Medulla oblongata (tissue), 1 donor: ENCODE data around the gene MAP4K4.

Experiments used
- DNase-seq: peaks from one replicate; pipeline ENCODE4 v3.0.0-alpha.2; 2015; ENCODE audit errors: extremely low spot score

The MAP4K4 gene

DNA sequence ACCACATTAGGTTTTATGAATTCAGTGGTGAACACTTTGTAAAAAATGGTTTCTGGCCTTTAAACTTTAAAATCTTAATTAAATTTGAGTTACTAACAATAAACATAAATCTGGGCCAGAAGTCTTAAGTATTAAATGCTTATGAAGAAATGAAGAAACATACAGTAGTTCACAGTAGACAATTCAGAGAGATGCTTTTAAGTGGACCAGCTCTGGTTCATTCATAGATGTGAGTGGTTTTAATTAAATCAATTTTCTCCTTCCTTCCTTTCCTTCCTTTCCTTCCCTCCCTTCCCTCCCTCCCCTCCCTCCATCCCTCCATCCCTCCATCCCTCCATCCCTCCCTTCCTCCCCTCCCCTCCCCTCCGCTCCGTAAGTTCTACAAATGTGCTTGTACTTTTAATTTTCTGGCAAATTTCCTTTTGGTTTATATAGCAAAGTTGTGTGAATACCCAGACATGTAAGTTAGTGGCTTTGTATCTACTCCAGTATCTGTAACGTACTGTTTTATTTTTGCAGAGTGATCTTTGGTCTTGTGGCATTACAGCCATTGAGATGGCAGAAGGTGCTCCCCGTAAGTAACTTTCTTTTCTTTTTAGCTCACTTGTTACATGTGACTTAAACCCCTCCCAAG lies 136.5 kb downstream of the MAP4K4 start:
- DNase-seq, result no peak

GRCh38 chr2:101837354-101837753 lies 139.8 kb downstream of the MAP4K4 start:
- no peak for DNase-seq

DNA sequence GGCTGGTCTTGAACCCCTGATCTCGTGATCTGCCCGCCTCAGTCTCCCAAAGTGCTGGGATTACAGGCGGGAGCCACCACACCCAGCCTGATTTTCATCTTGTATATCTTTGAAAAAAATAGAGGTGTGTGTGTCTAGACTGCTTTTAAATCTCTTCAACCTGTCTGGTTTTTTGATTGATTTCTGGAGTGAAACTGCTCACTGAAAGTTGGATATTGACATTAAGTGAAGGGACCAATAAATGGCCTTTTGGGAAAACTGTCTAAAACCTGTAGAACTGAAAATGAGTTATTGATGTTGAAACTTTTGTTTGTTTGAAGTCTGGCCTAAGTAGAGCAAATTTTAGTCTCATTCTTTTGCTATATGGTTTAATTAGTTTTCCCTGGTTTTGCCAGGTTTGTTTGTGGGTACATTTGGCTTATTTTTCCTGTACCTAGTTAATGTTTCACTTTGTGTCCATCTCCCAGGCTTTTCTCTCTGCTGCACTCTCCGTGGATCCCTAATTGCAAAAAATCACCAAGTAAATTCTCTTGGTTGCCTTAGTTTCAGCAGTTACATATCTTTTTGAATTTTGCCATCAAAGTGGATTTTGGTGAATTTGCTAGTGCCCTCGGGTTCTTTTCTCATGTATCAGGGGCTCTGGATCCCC lies 144.3 kb downstream of the MAP4K4 start:
- no peak for DNase-seq

DNA sequence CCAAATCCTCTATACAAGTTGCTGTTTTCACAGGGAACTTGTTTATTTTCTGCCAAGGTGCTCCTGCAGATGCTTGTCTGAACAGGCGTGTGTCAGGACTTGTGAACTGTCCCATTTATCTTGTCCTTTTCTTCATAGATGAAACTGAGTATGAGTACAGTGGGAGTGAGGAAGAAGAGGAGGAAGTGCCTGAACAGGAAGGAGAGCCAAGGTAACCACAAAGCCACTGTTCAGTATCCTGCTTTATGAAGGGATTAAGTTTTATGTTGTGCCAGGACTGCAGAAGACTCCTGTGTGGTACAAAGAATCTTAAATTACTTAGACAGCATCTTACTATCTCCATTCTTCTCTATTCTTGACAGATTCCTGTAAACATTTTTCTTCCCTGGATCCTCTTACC lies 145.0 kb downstream of the MAP4K4 start:
- DNase-seq, result no peak

- no peak for DNase-seq
Measured at GRCh38 chr2:101843048-101843447, 145.5 kb downstream of the MAP4K4 start.

GRCh38 chr2:101843471-101843870 lies 146.0 kb downstream of the MAP4K4 start:
- no peak for DNase-seq

- DNase-seq, result no peak
Measured at GRCh38 chr2:101844055-101844635, 146.6 kb downstream of the MAP4K4 start.

DNA sequence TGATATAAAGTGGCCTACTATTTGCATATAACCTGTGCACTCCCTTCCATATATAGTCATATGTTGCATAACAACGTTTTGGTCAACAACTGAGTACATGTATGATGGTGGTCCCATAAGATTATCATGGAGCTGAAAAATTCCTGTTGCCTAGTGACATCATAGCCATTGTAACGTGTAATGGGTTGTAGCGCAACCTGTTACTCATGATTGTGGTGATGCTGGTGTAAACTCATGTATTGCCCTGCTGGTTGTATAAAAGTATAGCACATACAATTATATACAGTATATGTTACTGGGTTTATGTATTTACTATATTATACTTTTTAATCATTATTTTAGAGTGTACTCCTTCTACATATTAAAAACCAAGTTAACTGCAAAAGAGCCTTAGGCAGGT lies 149.5 kb downstream of the MAP4K4 start:
- DNase-seq, result no peak

DNA sequence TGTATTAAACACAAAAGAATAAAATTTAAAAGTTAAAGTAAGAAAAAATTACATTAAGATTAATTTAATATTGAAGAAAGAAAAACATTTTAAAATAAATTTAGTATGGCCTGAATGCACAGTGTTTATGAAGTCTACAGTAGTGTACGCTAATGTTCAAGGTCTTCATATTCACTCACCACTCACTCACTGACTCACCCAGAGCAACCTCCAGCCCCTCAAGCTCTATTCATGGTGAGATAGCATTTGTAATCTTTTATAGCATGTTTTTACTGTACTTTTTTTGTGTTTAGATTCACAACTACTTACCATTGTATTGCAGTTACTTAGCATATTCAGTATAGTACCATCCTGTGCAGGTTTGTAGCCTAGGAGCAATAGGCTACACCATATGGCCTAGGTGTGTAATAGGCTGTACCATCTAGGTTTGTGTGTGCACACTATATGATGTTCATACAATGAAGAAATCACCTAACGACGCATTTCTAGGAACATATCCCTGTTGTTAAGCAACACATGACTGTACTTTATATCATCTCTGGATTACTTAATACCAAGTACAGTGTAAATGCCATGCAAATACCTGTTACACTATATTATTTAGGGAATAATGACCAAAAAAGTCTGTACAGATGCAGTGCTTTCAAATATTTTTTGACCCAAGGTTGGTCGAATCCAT lies 150.3 kb downstream of the MAP4K4 start:
- no peak for DNase-seq

- no peak for DNase-seq
Measured at GRCh38 chr2:101848769-101849410, 151.4 kb downstream of the MAP4K4 start.

- DNase-seq, result no peak
Measured at GRCh38 chr2:101850450-101850849, 152.9 kb downstream of the MAP4K4 start.

DNA sequence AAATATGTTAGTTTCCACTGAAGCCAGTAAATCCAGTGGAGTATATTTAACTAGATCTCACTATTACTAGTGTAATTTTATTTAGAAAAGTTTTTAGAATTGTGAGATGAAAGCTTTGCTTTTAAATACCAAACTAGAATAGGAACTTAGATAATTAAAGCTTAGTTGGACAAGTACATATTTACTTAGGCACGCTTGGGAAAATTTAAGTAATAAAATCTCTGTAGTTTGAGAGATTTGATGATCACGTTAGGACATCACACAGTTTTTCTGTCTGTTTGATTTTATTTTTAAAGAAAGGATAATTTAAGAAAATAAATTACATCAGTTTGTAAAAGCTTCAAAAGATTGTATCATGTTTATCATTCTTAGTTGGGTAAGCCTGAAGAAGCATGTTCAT lies 153.5 kb downstream of the MAP4K4 start:
- DNase-seq, result no peak

DNA sequence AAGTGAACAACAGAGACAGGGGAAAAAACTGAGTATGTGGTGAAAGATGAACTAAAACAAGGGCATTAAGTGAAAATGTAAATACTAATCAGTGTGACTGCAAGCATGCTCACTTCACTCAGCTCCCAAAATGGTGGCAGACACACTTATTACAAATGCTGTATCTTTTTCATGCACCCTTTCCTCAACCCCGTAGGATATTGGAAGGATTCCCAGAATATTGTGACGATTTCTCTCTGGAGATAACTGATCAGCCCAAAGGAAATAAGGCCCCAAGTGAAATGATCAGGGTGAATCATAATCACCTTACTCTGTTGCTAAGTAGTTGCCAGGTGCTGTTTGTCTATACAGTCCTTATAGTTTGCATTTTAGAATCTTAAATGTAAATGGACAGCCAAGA lies 155.3 kb downstream of the MAP4K4 start:
- no peak for DNase-seq

- no peak for DNase-seq
Measured at GRCh38 chr2:101854877-101855276, 157.4 kb downstream of the MAP4K4 start.

DNA sequence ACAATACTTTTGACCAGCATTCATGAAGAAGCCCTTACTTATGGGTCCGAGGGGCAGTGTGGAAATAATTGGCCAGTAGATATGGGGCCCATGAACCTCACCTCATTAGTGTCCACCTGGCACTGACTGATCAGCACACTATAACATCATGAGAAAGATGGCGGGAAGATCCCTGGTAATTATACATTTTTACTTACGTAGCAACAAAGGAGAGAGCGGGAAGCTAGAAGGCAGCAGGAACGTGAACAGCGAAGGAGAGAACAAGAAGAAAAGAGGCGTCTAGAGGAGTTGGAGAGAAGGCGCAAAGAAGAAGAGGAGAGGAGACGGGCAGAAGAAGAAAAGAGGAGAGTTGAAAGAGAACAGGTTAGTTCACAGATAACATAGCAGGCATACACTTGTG lies 158.3 kb downstream of the MAP4K4 start:
- DNase-seq, result no peak

GRCh38 chr2:101858246-101858645 lies 160.7 kb downstream of the MAP4K4 start:
- no peak for DNase-seq

GRCh38 chr2:101858910-101859309 lies 161.4 kb downstream of the MAP4K4 start:
- DNase-seq, result no peak

DNA sequence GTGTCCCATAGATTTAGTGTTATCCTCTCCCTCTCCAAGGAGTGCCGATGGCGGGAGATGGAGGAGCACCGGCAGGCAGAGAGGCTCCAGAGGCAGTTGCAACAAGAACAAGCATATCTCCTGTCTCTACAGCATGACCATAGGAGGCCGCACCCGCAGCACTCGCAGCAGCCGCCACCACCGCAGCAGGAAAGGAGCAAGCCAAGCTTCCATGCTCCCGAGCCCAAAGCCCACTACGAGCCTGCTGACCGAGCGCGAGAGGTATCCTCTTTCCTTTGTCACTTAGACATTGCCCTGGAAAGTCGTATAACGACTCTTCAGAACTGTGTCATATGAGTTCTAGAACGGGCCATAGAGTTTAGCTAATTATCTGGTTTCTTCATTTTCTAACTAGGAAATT lies 162.1 kb downstream of the MAP4K4 start:
- no peak for DNase-seq

- no peak for DNase-seq
Measured at GRCh38 chr2:101860157-101860556, 162.7 kb downstream of the MAP4K4 start.

GRCh38 chr2:101860782-101861181 lies 163.3 kb downstream of the MAP4K4 start:
- DNase-seq, result no peak

- DNase-seq, result no peak
Measured at GRCh38 chr2:101861382-101861781, 163.9 kb downstream of the MAP4K4 start.

DNA sequence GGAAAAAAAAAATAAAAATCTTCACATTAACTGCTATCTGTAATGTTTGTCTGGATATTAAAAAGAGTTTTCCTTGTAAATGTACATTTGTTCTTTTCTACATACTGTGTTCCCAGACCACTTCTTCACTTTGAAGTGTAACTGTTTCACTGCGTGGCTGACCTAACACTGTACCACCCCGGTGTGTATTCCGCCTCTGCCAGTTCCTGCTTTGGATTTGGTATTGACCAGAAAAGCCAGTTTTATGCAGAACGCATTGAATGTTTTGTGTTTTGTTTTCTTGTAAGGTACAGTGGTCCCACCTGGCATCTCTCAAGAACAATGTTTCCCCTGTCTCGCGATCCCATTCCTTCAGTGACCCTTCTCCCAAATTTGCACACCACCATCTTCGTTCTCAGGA lies 166.0 kb downstream of the MAP4K4 start:
- DNase-seq, result no peak
